Kidney capillary endothelial cell (primary cell): ENCODE results near the gene GJD2.

Experiments
- DNase-seq: peaks from one replicate; pipeline ENCODE4 v3.0.0-alpha.2; 2018; ENCODE audit warnings: low spot score

The GJD2 gene

GRCh38 chr15:34724481-34724880 lies 30.3 kb downstream of the GJD2 start:
- DNase-seq, result no peak

GRCh38 chr15:34722439-34722836 lies 32.4 kb downstream of the GJD2 start:
- no peak for DNase-seq

- peak; percentile 77 for DNase-seq
These were observed 32.9 kb downstream of the GJD2 start for GRCh38 chr15:34721802-34722438.

- DNase-seq, result no peak
These were observed 33.5 kb downstream of the GJD2 start for GRCh38 chr15:34721157-34721801.

DNA sequence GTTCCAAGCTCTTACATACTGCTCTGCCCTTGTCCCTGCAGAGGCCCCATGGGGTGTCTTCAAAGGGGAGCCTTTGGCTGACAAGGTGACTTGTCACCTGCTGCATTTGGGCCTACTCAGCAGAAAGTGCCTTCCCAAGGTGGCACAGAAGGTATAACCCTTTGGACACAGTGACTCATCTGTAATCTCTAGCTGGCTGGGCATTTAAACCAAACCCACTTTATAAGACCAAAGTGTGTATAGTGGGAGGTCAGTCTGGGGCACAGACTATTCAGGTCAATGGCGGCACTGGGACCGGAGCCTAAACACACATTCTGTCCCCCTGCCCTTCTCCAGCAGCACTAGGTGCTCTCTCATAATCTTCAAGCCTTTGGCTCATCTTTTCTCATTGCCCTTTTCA lies 35.1 kb downstream of the GJD2 start:
- DNase-seq, result no peak

DNA sequence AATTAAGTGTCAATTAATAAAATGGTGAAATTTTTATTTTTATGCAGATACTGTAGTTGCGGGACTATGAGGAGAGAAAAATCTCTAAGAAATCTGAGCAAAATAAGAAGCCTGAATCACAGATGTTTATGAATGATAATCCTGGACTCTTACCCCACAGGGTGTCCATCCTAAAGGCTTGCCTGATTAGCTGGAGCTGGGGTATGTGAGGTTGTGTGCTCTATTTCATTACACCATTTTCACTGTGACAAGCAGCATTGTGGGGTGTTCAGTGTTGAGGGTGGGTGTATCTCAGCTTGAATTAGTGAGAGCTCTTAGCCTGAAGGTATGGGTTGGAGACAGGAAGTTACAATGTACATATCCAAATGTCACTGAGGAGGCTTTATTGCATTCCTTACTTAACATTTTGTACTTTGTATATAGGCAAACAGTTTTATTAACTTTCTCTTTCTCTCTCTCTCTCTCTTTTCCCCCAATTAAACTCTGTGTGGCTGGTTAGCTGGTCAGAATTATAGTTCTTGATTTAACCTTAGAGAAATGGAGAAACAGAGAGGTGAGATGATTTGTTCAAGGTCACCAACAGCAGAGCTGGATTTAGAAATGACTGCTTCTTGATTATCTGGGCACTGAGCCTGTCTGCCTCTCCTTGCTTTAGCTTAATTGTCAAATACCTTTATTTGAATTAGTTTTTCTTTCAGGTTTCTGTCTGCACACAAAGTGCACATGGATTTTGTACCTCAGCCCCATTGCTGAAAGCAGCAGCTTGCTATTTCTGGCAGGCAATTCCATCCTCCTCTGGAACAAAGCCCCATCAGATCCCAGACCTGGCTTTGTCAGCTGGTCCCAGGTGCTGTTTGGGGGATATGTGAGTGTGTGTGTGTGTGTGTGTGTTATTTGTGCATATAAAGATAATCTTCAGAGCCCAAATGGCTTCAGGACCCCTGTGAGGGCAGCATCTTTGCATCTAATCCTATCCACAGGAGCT lies 35.8 kb downstream of the GJD2 start:
- no peak for DNase-seq

DNA sequence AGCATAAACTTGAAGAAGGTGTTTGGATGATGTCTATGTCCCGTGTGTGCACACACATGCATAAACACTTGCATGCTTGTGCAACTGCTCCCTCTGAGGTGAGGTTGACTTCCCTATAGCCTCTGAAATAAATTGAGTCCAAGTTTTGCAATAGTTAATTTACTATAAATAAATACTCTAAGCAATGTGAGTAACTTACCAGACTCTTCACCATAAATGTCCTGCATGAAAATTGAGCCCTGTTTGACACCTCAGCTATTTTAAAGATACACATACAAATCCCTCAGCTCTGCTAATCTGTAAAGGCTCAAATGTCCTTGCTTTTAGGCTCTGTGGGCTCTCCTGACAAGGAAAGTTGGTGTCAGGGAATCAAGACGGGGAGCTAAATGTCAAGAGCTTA lies 37.1 kb downstream of the GJD2 start:
- DNase-seq, result no peak

DNA sequence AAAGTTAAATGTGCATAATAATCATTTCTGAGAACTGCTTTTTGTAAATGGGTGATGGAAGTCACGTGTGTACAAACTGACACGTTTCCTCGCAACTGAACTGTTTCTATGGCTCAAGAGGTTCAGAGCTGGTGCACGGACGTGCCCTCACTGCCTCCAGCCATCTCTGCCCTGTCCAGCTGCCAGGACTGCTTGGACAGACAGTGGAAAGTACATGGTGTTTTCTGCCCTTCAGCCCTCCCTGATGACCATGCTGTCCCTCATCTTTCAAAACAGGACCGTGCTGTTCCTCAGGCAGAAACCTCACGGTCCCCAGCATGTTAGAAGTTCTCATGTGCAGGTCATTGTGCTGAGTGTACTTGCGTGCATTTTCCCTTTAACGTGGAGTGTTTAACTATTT lies 38.7 kb downstream of the GJD2 start:
- DNase-seq, result no peak

GRCh38 chr15:34714476-34715121 lies 40.2 kb downstream of the GJD2 start:
- no peak for DNase-seq

DNA sequence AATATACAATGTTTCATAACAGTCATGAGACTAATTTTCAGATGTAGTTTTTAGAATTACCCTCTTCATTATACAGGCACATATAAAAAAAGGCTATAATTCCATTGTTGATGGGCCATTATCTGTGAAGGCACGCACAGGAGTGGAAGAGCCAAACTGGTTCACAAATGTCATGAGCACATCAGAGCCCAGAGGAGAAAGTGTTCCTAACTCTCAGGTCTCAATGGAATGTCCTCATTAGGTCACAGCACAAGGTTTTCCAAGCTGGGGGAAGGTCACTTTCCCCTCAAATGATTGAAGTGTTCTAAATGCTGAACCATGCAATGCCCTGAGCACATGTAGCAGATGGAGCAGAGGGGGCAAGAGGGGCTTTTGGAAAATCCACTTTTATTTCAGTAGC lies 41.2 kb downstream of the GJD2 start:
- no peak for DNase-seq

DNA sequence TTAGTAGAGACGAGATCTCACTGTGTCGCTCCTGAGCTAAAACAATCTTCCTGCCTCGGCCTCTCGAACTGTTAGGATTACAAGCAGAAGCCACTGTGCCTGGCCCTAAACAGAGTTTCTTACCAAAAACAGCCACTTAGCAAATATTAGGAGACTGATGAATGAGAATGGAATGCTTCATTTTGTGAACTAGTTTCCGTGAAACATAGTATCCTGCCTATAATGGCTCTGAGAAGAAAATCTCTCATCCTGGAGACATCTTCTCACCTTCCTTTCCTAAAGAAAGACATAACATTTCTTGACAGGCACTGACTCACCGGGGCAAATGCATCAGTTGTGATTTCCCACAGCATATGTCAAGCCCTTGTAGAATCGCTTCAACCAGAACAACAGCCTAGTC lies 44.9 kb downstream of the GJD2 start:
- DNase-seq, result peak; percentile 28

DNA sequence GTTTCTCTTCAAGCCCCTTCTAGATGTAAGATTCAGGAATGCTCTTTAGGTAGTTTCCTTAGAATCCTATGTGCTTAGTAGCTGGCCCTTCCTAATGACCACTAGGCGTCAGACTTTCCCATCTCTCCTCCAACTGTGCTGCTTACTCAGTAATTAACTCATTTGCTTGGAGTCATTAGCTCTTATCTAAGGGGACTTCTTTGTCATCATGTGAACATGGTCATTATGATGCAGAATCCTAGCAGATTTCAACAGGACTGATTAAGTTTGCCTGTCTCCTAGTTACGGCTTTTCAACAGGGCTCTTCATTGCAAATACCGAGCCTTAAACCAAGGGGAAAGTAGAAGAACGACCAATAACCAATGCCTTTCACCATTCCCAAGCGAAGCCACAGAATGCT lies 46.4 kb downstream of the GJD2 start:
- peak; percentile 48 for DNase-seq

DNA sequence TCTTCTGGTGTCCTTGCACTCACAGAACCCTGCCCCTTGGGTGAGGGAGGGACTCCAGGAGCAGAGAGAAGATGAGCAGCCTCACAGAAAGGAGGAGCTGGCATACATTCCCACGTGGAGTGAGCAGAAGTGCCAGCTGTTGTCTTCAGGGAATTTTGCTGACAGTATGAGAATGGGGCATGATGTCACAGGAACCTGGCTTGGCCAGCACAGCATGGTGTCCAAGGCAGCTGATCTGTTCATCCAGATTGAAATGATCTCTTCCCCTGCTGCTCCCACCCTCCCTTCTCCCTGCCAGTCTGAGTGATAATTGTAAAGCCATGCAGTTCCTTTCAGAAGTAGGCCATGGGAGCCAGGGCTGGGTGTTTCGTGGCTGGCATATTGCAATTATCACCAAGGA lies 53.3 kb downstream of the GJD2 start:
- no peak for DNase-seq
